HL-60 (cell line): ENCODE data around the gene DPYD.

Source experiments
- CTCF ChIP-seq: IDR thresholded peaks from one replicate; pipeline ENCODE4 v1.5.1; 2011; ENCODE audit warnings: low read length, control low read depth, inconsistent platforms; ENCODE audit not compliant: insufficient read depth
- GABPA ChIP-seq: IDR thresholded peaks from 2 replicates; pipeline ENCODE4 v1.6.1; 2012; ENCODE audit warnings: low read depth
- POLR2AphosphoS5 ChIP-seq: IDR thresholded peaks from 2 replicates; pipeline ENCODE4 v1.6.1; 2012; ENCODE audit warnings: low read depth
- REST ChIP-seq: IDR thresholded peaks from 2 replicates; pipeline ENCODE4 v1.6.1; 2012; ENCODE audit warnings: low read depth; ENCODE audit not compliant: insufficient replicate concordance
- SPI1 ChIP-seq: IDR thresholded peaks from 2 replicates; pipeline ENCODE4 v1.6.1; 2012; ENCODE audit warnings: low read depth, mild to moderate bottlenecking, borderline replicate concordance

- TF ChIP-seq POLR2AphosphoS5 (no peak), CTCF (no peak), REST (no peak), SPI1 (no peak), GABPA (no peak)
These were observed 851.5 kb downstream of the DPYD start for GRCh38 chr1:97069312-97069711.
